GM18520 (cell line): ENCODE results near the gene AGA.

Experiments
- ATAC-seq: cut with Tn5 transposase; IDR thresholded peaks from one replicate; pipeline ENCODE4 v1.9.1; 2021; ENCODE audit not compliant: unreplicated experiment

The AGA gene

GRCh38 chr4:177391287-177391686 is 51.0 kb downstream of the AGA start:
- ATAC-seq: no peak

DNA sequence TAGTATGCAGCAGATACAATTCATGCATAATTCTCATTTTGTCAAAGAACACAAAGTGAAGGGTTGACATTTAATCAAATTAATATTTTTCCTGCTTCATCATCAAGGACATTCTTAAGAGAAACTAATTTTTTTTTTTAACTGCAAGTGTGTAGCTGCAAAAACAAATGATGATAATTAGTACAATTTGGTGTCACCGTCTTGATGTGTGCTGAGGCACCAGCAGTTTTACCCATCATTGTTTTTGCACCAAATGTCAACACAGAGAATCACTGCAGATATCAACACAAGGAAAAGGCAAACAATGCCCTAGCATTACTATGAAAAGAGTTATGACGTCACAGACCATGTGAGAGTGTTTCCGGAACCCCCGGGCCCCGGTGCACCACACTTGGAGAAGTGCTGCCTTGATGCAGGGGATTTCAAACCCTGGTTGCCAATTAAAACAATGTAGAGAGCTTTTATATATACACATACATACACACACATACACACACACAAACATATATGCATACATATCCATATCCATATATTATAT is 55.9 kb downstream of the AGA start:
- no peak for ATAC-seq

- ATAC-seq: no peak
These were observed 56.5 kb downstream of the AGA start for GRCh38 chr4:177385576-177386277.

DNA sequence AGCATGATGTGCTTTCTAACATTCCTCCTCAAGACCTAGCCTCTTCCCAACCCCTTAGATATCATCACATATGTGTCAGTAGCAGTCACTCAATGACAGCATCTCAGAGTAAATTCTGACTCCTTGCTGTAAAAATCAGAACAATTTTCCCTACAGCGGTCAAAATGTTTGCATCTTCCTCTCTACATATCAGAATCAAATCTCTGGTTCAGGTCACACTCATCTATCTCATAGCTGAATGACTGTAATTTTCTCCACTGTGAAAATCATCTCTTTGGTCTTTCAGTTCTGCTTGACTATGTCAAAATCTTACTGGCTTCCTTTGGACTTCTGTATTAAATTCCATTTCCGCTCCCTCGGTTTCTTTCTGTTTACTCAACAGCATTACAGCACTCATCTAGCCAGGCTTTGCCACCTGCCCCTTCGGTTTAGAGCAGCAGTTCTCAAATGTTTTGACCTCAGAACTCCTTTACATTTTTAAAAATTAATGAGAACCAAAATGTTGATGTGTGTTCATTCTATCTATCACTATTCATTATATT is 57.3 kb downstream of the AGA start:
- ATAC-seq: no peak

GRCh38 chr4:177381762-177382310 is 60.4 kb downstream of the AGA start:
- no peak for ATAC-seq
